GM12801 (cell line): Measurements from ENCODE around the gene BCL2L11.

Source experiments
- TF ChIP-seq, protein P1 (sequence below): IDR thresholded peaks from one replicate; pipeline ENCODE4 v1.5.1; 2011; ENCODE audit warnings: control low read depth; ENCODE audit not compliant: insufficient read length; ENCODE audit errors: extremely low read depth

Gene BCL2L11

GRCh38 chr2:111165084-111165483 is 44.4 kb downstream of the BCL2L11 start:
- TF ChIP-seq, protein P1, sequence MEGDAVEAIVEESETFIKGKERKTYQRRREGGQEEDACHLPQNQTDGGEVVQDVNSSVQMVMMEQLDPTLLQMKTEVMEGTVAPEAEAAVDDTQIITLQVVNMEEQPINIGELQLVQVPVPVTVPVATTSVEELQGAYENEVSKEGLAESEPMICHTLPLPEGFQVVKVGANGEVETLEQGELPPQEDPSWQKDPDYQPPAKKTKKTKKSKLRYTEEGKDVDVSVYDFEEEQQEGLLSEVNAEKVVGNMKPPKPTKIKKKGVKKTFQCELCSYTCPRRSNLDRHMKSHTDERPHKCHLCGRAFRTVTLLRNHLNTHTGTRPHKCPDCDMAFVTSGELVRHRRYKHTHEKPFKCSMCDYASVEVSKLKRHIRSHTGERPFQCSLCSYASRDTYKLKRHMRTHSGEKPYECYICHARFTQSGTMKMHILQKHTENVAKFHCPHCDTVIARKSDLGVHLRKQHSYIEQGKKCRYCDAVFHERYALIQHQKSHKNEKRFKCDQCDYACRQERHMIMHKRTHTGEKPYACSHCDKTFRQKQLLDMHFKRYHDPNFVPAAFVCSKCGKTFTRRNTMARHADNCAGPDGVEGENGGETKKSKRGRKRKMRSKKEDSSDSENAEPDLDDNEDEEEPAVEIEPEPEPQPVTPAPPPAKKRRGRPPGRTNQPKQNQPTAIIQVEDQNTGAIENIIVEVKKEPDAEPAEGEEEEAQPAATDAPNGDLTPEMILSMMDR, result no peak

DNA sequence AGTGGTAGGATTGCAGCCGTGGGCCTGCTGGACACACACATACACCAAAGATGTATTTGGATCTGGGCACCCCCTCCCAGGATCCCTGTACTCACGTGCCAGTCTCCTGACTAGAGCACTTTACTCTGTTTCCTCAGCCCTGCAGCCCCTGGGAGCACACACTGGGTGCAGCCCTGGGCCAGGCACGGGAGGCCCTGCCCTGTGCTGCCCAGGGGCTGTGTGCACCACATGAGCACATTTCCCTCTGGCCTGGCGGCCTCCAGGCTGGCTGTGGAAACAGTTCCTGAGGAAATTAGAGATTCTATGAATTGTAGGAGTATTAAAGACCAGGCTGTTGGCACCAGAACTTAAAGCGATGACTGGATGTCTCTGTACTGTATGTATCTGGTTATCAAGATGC is 45.4 kb downstream of the BCL2L11 start:
- TF ChIP-seq, protein P1, result no peak

DNA sequence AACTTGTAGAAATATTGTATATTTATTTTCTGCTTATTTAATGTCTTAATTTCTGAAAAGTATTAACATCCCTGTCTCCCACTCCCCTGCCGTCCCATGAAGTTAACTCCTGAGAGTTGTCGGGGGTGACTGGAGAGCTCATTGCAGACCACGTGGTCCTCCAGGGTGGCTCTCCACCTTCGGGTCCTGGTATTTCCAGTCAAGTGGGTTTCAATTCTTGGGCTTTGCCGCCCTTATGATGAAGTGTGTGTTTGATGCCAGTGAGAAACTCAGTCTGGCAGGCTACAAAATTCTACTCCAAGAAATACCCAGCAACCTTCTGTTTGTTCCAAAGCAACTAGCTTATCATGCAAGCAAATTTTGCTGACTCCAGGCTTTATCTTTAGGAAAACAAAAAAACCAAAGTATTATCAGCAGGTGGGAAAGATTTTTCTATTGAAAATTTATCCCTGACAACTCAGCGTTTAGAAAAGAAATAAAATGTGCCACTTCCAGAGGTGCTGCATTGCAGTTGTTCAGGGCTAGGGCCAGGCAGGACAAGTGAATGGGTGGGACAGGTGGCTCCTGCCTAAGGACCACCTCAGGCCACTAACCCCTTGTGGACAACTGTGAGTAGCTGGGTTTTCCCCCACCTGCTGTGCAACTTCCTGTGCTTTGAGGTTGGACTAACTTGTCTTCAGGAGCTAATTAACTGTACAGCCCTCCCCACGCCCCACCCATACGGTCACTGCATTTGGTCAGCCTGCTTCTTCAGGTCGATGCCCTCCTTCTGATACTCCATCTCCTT is 46.6 kb downstream of the BCL2L11 start:
- TF ChIP-seq, protein P1, result no peak

DNA sequence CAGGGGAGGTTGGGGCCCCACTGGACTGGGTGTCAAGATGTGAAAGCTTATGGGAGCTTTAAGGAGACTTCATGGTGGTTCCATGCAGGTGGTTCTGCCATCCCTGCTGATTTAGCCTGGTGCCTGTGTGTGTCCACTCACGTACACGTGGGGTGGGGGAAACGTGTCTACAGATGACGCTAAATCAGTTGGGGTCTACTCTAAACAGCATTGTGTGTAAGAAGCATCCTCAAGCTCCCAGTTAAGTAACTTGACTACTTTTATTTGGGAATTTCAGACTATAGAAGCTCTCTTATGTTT is 47.1 kb downstream of the BCL2L11 start:
- TF ChIP-seq, protein P1, result no peak

- TF ChIP-seq, protein P1, result no peak
Measured at GRCh38 chr2:111168528-111169239, 48.0 kb downstream of the BCL2L11 start.

DNA sequence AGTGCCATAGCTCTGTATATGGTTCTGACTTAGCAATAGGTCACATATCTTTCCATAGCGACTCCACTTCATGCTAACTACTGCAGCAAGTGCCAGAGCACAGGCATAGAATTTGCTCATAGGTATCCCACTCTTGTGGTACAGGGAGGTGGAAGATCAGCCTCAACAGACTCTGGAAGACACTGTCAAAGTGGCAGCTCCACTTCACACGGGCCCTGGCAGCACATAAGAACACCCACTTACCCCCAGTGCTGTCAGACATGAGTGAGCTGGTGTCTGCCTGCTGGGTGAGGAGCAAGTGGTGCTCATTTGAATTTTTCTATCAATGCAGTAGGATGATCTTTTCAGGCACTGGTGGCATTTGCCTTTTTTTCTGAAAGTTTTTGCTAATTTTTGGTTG is 48.6 kb downstream of the BCL2L11 start:
- TF ChIP-seq, protein P1, result no peak

GRCh38 chr2:111169924-111170323 is 49.2 kb downstream of the BCL2L11 start:
- TF ChIP-seq, protein P1, result no peak
